SU-DHL-6 (cell line): Measurements from ENCODE around the gene SPAG4.

Source experiments
- CTCF ChIP-seq: fragments of 200-600 bp; sonication (generic); IDR thresholded peaks from one replicate; pipeline ENCODE4 v1.5.1; 2017; ENCODE audit warnings: antibody characterized with exemption, mild to moderate bottlenecking, low read length, moderate library complexity; ENCODE audit not compliant: insufficient read depth, poor library complexity, severe bottlenecking
- EZH2phosphoT487 ChIP-seq: fragments of 200-600 bp; sonication (generic), shearing (Covaris generic); conservative IDR thresholded peaks from 2 replicates; pipeline ENCODE4 v1.6.1; 2018; ENCODE audit warnings: mild to moderate bottlenecking, antibody characterized with exemption, low read length, moderate library complexity, mixed read lengths

- TF ChIP-seq CTCF (no peak), EZH2phosphoT487 (no peak)
These were observed 26.1 kb downstream of the SPAG4 start for GRCh38 chr20:35641743-35642142.
